ENCODE measurements around the gene VTI1A. TPM values are rescaled to one million over a fixed set of nuclear protein-coding genes. Genes with fewer than 3 reads are reported as not detected.

VTI1A gene
- polyA plus RNA-seq, 1 of the 3 experiments (the other 2 are of a cell fraction), result 8.3 TPM

DNA sequence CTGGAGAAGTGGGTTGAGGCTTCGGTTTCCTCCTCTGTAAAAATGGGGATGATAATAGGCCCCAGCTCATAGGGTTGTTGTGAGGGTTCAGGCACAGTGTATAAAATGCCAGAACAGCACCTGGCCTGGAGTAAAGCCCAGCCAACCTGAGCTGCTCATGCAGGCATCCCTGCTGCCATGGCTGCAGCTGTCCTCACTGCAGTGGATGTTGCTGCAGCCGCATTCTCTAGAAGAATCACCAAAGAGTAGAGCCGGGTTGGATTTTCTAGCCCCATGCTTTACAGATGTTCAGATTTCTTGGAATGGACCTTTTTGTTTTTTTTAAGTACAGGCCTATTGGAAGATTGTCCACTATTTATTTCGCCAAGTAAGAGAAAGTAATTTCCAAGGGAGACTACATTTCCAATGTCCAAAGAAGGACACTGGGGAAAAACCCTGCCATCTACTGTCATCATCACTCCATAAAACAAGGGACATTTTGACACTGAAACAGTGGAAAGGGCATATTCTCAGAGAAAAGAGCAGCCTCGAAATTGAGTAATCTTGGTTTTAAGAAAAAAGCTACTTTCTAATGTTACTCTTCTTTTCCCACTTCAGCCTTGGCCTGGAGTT is 355.5 kb downstream of the VTI1A start:
- no peak for DNase-seq
- Histone ChIP-seq H3K79me2 (ENCODE audit: insufficient read depth) (no peaks in the 10 kb centered on the region), H2AFZ (ENCODE audit: low read depth) (no peak overlapping the region), H3K4me1 (ENCODE audit: control insufficient read depth in 1 of 2, insufficient read depth in 2 of 2, low read depth in 1 of 2, low read length in 1 of 2) (peaks cover 0 to 8% of the 10 kb centered on the region in 2 experiments; a peak in 1 of 4 replicates), H3K9me2 (no peaks in the 10 kb centered on the region), H3K27ac (ENCODE audit: low read depth in 2 of 2, low read length in 1 of 2) (no peak overlapping the region), H3K9ac (no peak overlapping the region), H4K20me1 (ENCODE audit: insufficient read depth) (no peaks in the 10 kb centered on the region), H3K27me3 (ENCODE audit: insufficient read depth) (no peaks in the 10 kb centered on the region), H3K4me2 (no peak overlapping the region), H3K36me3 (replicated peaks in 1 of 2; ENCODE audit: control insufficient read depth in 1 of 2, insufficient read depth in 2 of 2, low read length in 1 of 2) (no peaks in the 10 kb centered on the region), H3F3A (replicated peaks; ENCODE audit: insufficient read depth) (peaks cover 3% of the 10 kb centered on the region), H3K9me3 (no peaks in the 10 kb centered on the region), H3K4me3 (ENCODE audit: low read depth in 2 of 2, low read length in 1 of 2) (no peak overlapping the region)
- POLR2A ChIA-PET, result no interaction called here
- TF ChIP-seq SMC3 (IDR thresholded peaks at IDR 0.05; ENCODE audit: low read depth, low read length) (no peak), RFX5 (IDR thresholded peaks at IDR 0.05; ENCODE audit: low read length) (no peak), ELF1 (IDR thresholded peaks at IDR 0.05) (no peak)
- TF ChIP-seq, protein P1, sequence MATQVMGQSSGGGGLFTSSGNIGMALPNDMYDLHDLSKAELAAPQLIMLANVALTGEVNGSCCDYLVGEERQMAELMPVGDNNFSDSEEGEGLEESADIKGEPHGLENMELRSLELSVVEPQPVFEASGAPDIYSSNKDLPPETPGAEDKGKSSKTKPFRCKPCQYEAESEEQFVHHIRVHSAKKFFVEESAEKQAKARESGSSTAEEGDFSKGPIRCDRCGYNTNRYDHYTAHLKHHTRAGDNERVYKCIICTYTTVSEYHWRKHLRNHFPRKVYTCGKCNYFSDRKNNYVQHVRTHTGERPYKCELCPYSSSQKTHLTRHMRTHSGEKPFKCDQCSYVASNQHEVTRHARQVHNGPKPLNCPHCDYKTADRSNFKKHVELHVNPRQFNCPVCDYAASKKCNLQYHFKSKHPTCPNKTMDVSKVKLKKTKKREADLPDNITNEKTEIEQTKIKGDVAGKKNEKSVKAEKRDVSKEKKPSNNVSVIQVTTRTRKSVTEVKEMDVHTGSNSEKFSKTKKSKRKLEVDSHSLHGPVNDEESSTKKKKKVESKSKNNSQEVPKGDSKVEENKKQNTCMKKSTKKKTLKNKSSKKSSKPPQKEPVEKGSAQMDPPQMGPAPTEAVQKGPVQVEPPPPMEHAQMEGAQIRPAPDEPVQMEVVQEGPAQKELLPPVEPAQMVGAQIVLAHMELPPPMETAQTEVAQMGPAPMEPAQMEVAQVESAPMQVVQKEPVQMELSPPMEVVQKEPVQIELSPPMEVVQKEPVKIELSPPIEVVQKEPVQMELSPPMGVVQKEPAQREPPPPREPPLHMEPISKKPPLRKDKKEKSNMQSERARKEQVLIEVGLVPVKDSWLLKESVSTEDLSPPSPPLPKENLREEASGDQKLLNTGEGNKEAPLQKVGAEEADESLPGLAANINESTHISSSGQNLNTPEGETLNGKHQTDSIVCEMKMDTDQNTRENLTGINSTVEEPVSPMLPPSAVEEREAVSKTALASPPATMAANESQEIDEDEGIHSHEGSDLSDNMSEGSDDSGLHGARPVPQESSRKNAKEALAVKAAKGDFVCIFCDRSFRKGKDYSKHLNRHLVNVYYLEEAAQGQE (IDR thresholded peaks at IDR 0.05; ENCODE audit: low read depth, low read length), result no peak
- CTCF ChIA-PET, result no interaction called here
- WGBS (ENCODE audit: low lambda C conversion rate), result 98% methylated on average over 5 of the region's 5 CpGs

- CTCF ChIA-PET, result no interaction called here
These were observed 357.0 kb downstream of the VTI1A start for GRCh38 chr10:112803961-112804401.

DNA sequence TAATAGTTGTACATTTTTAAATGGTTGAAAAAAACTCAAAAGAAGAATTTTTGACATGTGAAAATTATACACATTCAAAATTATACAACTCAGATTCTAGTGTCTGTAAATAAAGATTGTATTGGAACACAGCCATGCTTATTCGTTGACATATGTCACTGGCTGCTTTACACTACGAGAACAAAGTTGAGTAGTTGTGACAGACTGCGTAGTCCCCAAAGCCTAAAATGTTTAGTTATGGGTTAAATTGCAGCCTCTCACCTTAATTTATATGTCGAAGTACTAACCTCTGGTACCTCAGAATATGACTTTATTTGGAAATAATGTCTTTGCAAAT is 358.2 kb downstream of the VTI1A start:
- 90% methylated on average over 4 of the region's 4 CpGs for WGBS (ENCODE audit: low lambda C conversion rate)
- Histone ChIP-seq H3K4me1 (ENCODE audit: control insufficient read depth in 1 of 2, insufficient read depth in 2 of 2, low read depth in 1 of 2, low read length in 1 of 2) (peaks cover 0 to 8% of the 10 kb centered on the region in 2 experiments; a peak in 1 of 4 replicates), H3K9me3 (no peaks in the 10 kb centered on the region), H4K20me1 (ENCODE audit: insufficient read depth) (no peaks in the 10 kb centered on the region), H3F3A (replicated peaks; ENCODE audit: insufficient read depth) (peaks cover 3% of the 10 kb centered on the region), H3K79me2 (ENCODE audit: insufficient read depth) (no peaks in the 10 kb centered on the region), H2AFZ (ENCODE audit: low read depth) (no peak overlapping the region), H3K9ac (no peak overlapping the region), H3K36me3 (replicated peaks in 1 of 2; ENCODE audit: control insufficient read depth in 1 of 2, insufficient read depth in 2 of 2, low read length in 1 of 2) (no peaks in the 10 kb centered on the region), H3K4me3 (ENCODE audit: low read depth in 2 of 2, low read length in 1 of 2) (no peak overlapping the region), H3K27ac (ENCODE audit: low read depth in 2 of 2, low read length in 1 of 2) (no peak overlapping the region), H3K4me2 (no peak overlapping the region), H3K9me2 (no peaks in the 10 kb centered on the region), H3K27me3 (ENCODE audit: insufficient read depth) (no peaks in the 10 kb centered on the region)
- POLR2A ChIA-PET, result no interaction called here
- CTCF ChIA-PET, result no interaction called here
- no peak for DNase-seq
- TF ChIP-seq EZH2phosphoT487 (IDR thresholded peaks at IDR 0.05; ENCODE audit: borderline replicate concordance, low read depth) (no peak), NRF1 (IDR thresholded peaks at IDR 0.05; ENCODE audit: low read depth, low read length) (no peak), RFX5 (IDR thresholded peaks at IDR 0.05; ENCODE audit: low read length) (no peak), FOXJ3 (CRISPR knock-in tag; IDR thresholded peaks at IDR 0.05) (no peak), MAX (IDR thresholded peaks at IDR 0.05; ENCODE audit: low read depth) (no peak), ZBTB33 (IDR thresholded peaks at IDR 0.05; ENCODE audit: borderline replicate concordance, low read depth) (no peak), ELF1 (IDR thresholded peaks at IDR 0.05) (no peak), SIN3A (IDR thresholded peaks at IDR 0.05; ENCODE audit: borderline replicate concordance, low read depth, low read length) (no peak), TAF1 (IDR thresholded peaks at IDR 0.05; ENCODE audit: borderline replicate concordance, low read depth, low read length) (no peak), CHD2 (IDR thresholded peaks at IDR 0.05; ENCODE audit: low read length, partially characterized antibody) (no peak)
- TF ChIP-seq, protein P2, sequence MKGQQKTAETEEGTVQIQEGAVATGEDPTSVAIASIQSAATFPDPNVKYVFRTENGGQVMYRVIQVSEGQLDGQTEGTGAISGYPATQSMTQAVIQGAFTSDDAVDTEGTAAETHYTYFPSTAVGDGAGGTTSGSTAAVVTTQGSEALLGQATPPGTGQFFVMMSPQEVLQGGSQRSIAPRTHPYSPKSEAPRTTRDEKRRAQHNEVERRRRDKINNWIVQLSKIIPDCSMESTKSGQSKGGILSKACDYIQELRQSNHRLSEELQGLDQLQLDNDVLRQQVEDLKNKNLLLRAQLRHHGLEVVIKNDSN (IDR thresholded peaks at IDR 0.05; ENCODE audit: borderline replicate concordance, low read depth), result no peak

More at GRCh38 chr10:112803961-112804401, 357.0 kb downstream of the VTI1A start:
- Histone ChIP-seq H3K27me3 (ENCODE audit: insufficient read depth) (no peaks in the 10 kb centered on the region), H4K20me1 (ENCODE audit: insufficient read depth) (no peaks in the 10 kb centered on the region), H2AFZ (ENCODE audit: low read depth) (no peak overlapping the region), H3K36me3 (replicated peaks in 1 of 2; ENCODE audit: control insufficient read depth in 1 of 2, insufficient read depth in 2 of 2, low read length in 1 of 2) (no peaks in the 10 kb centered on the region), H3K4me1 (ENCODE audit: control insufficient read depth in 1 of 2, insufficient read depth in 2 of 2, low read depth in 1 of 2, low read length in 1 of 2) (peaks cover 0 to 8% of the 10 kb centered on the region in 2 experiments; a peak in 1 of 4 replicates), H3K9ac (no peak overlapping the region), H3K79me2 (ENCODE audit: insufficient read depth) (no peaks in the 10 kb centered on the region), H3K4me3 (ENCODE audit: low read depth in 2 of 2, low read length in 1 of 2) (no peak overlapping the region), H3K9me2 (no peaks in the 10 kb centered on the region), H3K9me3 (no peaks in the 10 kb centered on the region), H3K27ac (ENCODE audit: low read depth in 2 of 2, low read length in 1 of 2) (no peak overlapping the region; a peak in 1 of 4 replicates), H3F3A (replicated peaks; ENCODE audit: insufficient read depth) (peaks cover 3% of the 10 kb centered on the region), H3K4me2 (no peak overlapping the region)
- DNase-seq, result no peak
- WGBS (ENCODE audit: low lambda C conversion rate), result 84% methylated on average over 3 of the region's 5 CpGs
- TF ChIP-seq NRF1 (IDR thresholded peaks at IDR 0.05; ENCODE audit: low read depth, low read length) (no peak), GATA2 (CRISPR knock-in tag; IDR thresholded peaks at IDR 0.05) (peak; percentile 23; the same call in 1 of the 2 replicates)
- POLR2A ChIA-PET, result no interaction called here
